Vagina (tissue), 2 donors: ENCODE data around the gene ZNF322.

Experiments
- CTCF ChIP-seq, 3 experiments: fragments of 450-650 bp in 2 of 3; fragments of 200-600 bp in 1 of 3; sonication (generic) in 1 of 3; IDR thresholded peaks; one replicate each; pipeline ENCODE4 v1.5.1; 2017 to 2019; ENCODE audit warnings: antibody characterized with exemption in 3 of 3, mild to moderate bottlenecking in 2 of 3, moderate library complexity in 2 of 3
- POLR2A ChIP-seq, 2 donors: fragments of 450-650 bp; IDR thresholded peaks; one replicate each; pipeline ENCODE4 v1.6.1; 2017; ENCODE audit warnings: antibody characterized with exemption in 2 of 2, mild to moderate bottlenecking in 2 of 2, moderate library complexity in 2 of 2
- POLR2AphosphoS5 ChIP-seq, 2 donors: sonication (generic); formaldehyde crosslinking; IDR thresholded peaks; one replicate each; pipeline ENCODE4 v1.9.0; 2017; ENCODE audit warnings: antibody characterized with exemption in 2 of 2, mild to moderate bottlenecking in 2 of 2, low read depth in 1 of 2; ENCODE audit not compliant: insufficient read depth in 1 of 2

- TF ChIP-seq CTCF (IDR thresholded peaks at IDR 0.05) (no peak), POLR2A (IDR thresholded peaks at IDR 0.05) (no peak), POLR2AphosphoS5 (IDR thresholded peaks at IDR 0.05; ENCODE audit: insufficient read depth in 1 of 2, low read depth in 1 of 2) (no peak)
Measured at GRCh38 chr6:26599134-26599533, 60.4 kb downstream of the ZNF322 start.
